PC-9 (cell line): ENCODE measurements around the gene CHD5. TPM values are rescaled to one million over a fixed set of nuclear protein-coding genes. Genes with fewer than 3 reads are reported as not detected.

Experiments used
- BruUV-seq: library from RNA; stranded (reverse); fragments of 400-500 nt; replicated peaks from 2 replicates; lab custom pipeline; 2021; lab: Mats Ljungman, UMichigan
- CTCF ChIA-PET: fragments of 300-600 bp; sonication (Branson Sonifier 250); formaldehyde crosslinking; loops from one replicate; lab custom pipeline; 2022; ENCODE audit warnings: antibody characterized with exemption; lab: Charles Lee
- POLR2A ChIA-PET: fragments of 300-600 bp; sonication (Branson Sonifier 250); formaldehyde crosslinking; loops from one replicate; lab custom pipeline; 2022; ENCODE audit warnings: antibody characterized with exemption; ENCODE audit not compliant: unreplicated experiment; lab: Charles Lee
- DNase-seq, 2 experiments: peaks; one replicate each; pipeline versions ENCODE4 v3.0.0 to v3.0.0-alpha.2; 2015 to 2022; ENCODE audit warnings: mixed read lengths in 1 of 2
- H2AFZ ChIP-seq: fragments of 200-600 bp; sonication (generic); 2 replicates; pipeline ENCODE4 v1.8.1; 2017; ENCODE audit warnings: antibody characterized with exemption
- H3F3A ChIP-seq: fragments of 200-600 bp; sonication (generic); 2 replicates; pipeline ENCODE4 v1.8.1; 2017; ENCODE audit warnings: antibody characterized with exemption, mild to moderate bottlenecking, low read depth; ENCODE audit not compliant: insufficient read depth
- H3K27ac ChIP-seq: fragments of 200-600 bp; sonication (generic); 2 replicates; pipeline ENCODE4 v1.6.1; 2016; ENCODE audit warnings: mixed run types
- H3K27me3 ChIP-seq: fragments of 200-600 bp; sonication (generic); 2 replicates; pipeline ENCODE4 v1.6.1; 2016; ENCODE audit warnings: low read depth, mixed run types; ENCODE audit not compliant: insufficient read depth
- H3K36me3 ChIP-seq: fragments of 200-600 bp; sonication (generic); 2 replicates; pipeline ENCODE4 v1.6.1; 2016; ENCODE audit warnings: low read depth, mixed run types
- H3K4me1 ChIP-seq: fragments of 200-600 bp; sonication (generic); replicated peaks from 2 replicates; pipeline ENCODE4 v1.6.1; 2016; ENCODE audit warnings: mixed run types; ENCODE audit not compliant: insufficient read depth
- H3K4me2 ChIP-seq: fragments of 200-600 bp; sonication (generic); 2 replicates; pipeline ENCODE4 v1.6.1; 2017; ENCODE audit warnings: mixed run types
- H3K4me3 ChIP-seq: fragments of 200-600 bp; sonication (generic); 2 replicates; pipeline ENCODE4 v1.6.1; 2016; ENCODE audit warnings: mixed run types
- H3K79me2 ChIP-seq: fragments of 200-600 bp; sonication (generic); 2 replicates; pipeline ENCODE4 v1.6.1; 2017; ENCODE audit warnings: low read depth, mixed run types
- H3K9me2 ChIP-seq: fragments of 200-600 bp; sonication (generic); 2 replicates; pipeline ENCODE4 v1.8.1; 2017; ENCODE audit warnings: mild to moderate bottlenecking; ENCODE audit not compliant: insufficient read depth
- H3K9me3 ChIP-seq: fragments of 200-600 bp; sonication (generic); 2 replicates; pipeline ENCODE4 v1.8.1; 2016; ENCODE audit warnings: low read depth; ENCODE audit not compliant: insufficient read depth
- H4K20me1 ChIP-seq: fragments of 200-600 bp; sonication (generic); 2 replicates; pipeline ENCODE4 v1.8.1; 2017; ENCODE audit not compliant: insufficient read depth
- CTCF ChIP-seq: fragments of 200-600 bp; sonication (generic); conservative IDR thresholded peaks from 2 replicates; pipeline ENCODE4 v1.6.1; 2017; ENCODE audit warnings: mixed run types, antibody characterized with exemption, mild to moderate bottlenecking, moderate library complexity
- EZH2 ChIP-seq: fragments of 200-600 bp; sonication (generic); IDR thresholded peaks from 2 replicates; pipeline ENCODE4 v1.8.0; 2017; ENCODE audit warnings: antibody characterized with exemption, low read depth
- intact Hi-C: fragments of 100-400 bp; cut with micrococcal nuclease; formaldehyde crosslinking; loops from one replicate; pipeline ENCODE4 v1.10.0; 2022; ENCODE audit not compliant: unreplicated experiment
- total RNA-seq: library from RNA; stranded (reverse); gene quantifications from 2 replicates; pipeline ENCODE4 v1.2.3, GENCODE V29; 2021

Gene CHD5
- total RNA-seq, 1 experiment from 2014 or later, result 0.50 TPM

- no TSS peak for BruUV-seq
- no peak for DNase-seq
- Histone ChIP-seq H3K9me2 (no peaks in the 10 kb centered on the region), H3F3A (no peaks in the 10 kb centered on the region), H3K27ac (no peak overlapping the region), H3K27me3 (no peaks in the 10 kb centered on the region), H3K9me3 (no peaks in the 10 kb centered on the region), H3K79me2 (no peaks in the 10 kb centered on the region), H3K4me2 (no peak overlapping the region), H3K4me1 (no peaks in the 10 kb centered on the region), H2AFZ (no peak overlapping the region), H4K20me1 (no peaks in the 10 kb centered on the region), H3K4me3 (no peak overlapping the region), H3K36me3 (no peaks in the 10 kb centered on the region)
- TF ChIP-seq CTCF (no peak), EZH2 (no peak)
- ChIA-PET CTCF (no interaction called here), POLR2A (no interaction called here)
- intact Hi-C loops, result no loop called here
Measured at GRCh38 chr1:6068932-6069331, 111.2 kb downstream of the CHD5 start.

- no TSS peak for BruUV-seq
- Histone ChIP-seq H3K36me3 (no peaks in the 10 kb centered on the region), H4K20me1 (no peaks in the 10 kb centered on the region), H3K27ac (no peak overlapping the region), H3K27me3 (no peaks in the 10 kb centered on the region), H2AFZ (no peak overlapping the region), H3K79me2 (no peaks in the 10 kb centered on the region), H3K9me2 (no peaks in the 10 kb centered on the region), H3K4me2 (no peak overlapping the region), H3K4me1 (no peaks in the 10 kb centered on the region), H3F3A (no peaks in the 10 kb centered on the region), H3K4me3 (no peak overlapping the region), H3K9me3 (no peaks in the 10 kb centered on the region)
- no peak for TF ChIP-seq EZH2
- TF ChIP-seq CTCF, result no peak
- intact Hi-C loops, result no loop called here
- ChIA-PET CTCF (interaction anchor here (0.5 kb wide), 1 partner anchor 332 kb away, joined by 10 read pairs; no protein-coding TSS in a partner anchor), POLR2A (no interaction called here)
- DNase-seq, result no peak
Measured at GRCh38 chr1:6068073-6068472, 112.0 kb downstream of the CHD5 start.

GRCh38 chr1:6066680-6067079 lies 113.4 kb downstream of the CHD5 start:
- DNase-seq, result no peak
- CTCF ChIA-PET, result no interaction called here
- no peak for TF ChIP-seq EZH2
- no peak for TF ChIP-seq CTCF

More at GRCh38 chr1:6066680-6067079, 113.4 kb downstream of the CHD5 start:
- Histone ChIP-seq H3K4me2 (no peak overlapping the region), H3K27me3 (no peaks in the 10 kb centered on the region), H3K79me2 (no peaks in the 10 kb centered on the region), H3F3A (no peaks in the 10 kb centered on the region), H4K20me1 (no peaks in the 10 kb centered on the region), H3K9me2 (no peaks in the 10 kb centered on the region), H3K4me1 (no peaks in the 10 kb centered on the region), H3K9me3 (no peaks in the 10 kb centered on the region), H3K4me3 (no peak overlapping the region), H3K27ac (no peak overlapping the region), H2AFZ (no peak overlapping the region), H3K36me3 (no peaks in the 10 kb centered on the region)
- no TSS peak for BruUV-seq
- POLR2A ChIA-PET, result no interaction called here
- intact Hi-C loops, result no loop called here
